GM12891 (cell line): ENCODE measurements around the gene FGD2.

Source experiments
- POLR2A ChIP-seq: IDR thresholded peaks from 2 replicates; pipeline ENCODE4 v1.6.1; 2011; ENCODE audit warnings: low read depth, low read length, control low read depth
- POLR2AphosphoS5 ChIP-seq: IDR thresholded peaks from 2 replicates; pipeline ENCODE4 v1.6.1; 2011; ENCODE audit warnings: low read depth, low read length, control low read depth
- SPI1 ChIP-seq: IDR thresholded peaks from 2 replicates; pipeline ENCODE4 v1.6.1; 2011; ENCODE audit warnings: low read depth, low read length, control low read depth
- TAF1 ChIP-seq: IDR thresholded peaks from 2 replicates; pipeline ENCODE4 v1.6.1; 2011; ENCODE audit warnings: low read depth, low read length, control low read depth

DNA sequence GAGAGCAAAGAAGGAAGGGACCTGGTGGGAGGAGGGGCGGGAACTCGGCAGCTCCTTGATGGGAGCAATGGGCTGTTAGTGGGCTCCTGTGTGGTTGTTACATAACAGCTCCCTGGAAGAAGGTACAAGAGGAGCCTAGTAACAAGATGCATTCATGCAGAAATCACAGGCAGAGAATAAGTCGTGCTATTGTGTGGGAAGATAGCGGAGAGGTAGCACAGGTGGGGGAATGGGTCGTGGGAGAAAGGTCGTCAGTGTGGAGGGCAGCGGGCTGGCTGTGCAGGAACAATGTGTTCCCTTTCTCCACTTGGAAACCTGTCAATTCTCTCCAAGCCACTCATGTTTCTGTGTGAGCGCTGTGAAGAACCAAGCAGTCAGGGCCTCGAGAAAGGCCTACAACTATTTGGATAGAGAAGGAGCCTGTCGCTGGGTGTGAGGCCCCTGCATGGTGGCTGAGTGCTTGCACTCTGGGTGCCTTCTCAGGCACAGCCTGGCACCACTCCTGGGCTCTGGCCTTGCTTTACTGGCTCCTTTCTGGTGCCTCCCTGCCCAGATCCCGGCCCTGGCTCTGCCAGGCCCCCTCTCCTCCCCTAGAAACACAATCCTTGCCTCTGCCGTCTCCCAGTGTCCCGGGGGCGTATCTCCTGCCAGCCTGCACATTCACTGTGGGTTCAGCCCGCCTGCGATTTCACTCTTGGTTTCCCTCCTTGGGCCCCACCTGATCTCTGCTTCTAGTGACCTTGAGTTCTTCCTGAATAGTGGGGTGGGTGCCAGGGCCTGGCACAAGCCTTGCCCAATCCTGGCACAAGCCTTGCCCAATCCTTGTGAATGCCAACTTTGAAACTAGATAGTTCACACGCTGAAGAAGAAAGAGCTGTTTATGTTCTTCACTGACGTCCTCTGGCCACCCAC lies 7.4 kb upstream of the FGD2 start:
- TF ChIP-seq POLR2AphosphoS5 (no peak), TAF1 (no peak), SPI1 (no peak), POLR2A (no peak)
